22Rv1 (cell line): ENCODE results near the gene EVI5L.
A peak's percentile ranks its signal among the peaks of the same experiment; 100 is the strongest.

Experiments
- H3K27ac ChIP-seq: fragments of 450-650 bp; 2 replicates; pipeline ENCODE4 v1.5.1; 2017
- ZFX ChIP-seq: fragments of 450-650 bp; IDR thresholded peaks from 2 replicates; pipeline ENCODE4 v1.6.1; 2017; ENCODE audit warnings: antibody characterized with exemption, borderline replicate concordance
- TF ChIP-seq, protein P1 (sequence below): fragments of 450-650 bp; IDR thresholded peaks from 2 replicates; pipeline ENCODE4 v1.5.1; 2017; ENCODE audit warnings: mild to moderate bottlenecking

The EVI5L gene

DNA sequence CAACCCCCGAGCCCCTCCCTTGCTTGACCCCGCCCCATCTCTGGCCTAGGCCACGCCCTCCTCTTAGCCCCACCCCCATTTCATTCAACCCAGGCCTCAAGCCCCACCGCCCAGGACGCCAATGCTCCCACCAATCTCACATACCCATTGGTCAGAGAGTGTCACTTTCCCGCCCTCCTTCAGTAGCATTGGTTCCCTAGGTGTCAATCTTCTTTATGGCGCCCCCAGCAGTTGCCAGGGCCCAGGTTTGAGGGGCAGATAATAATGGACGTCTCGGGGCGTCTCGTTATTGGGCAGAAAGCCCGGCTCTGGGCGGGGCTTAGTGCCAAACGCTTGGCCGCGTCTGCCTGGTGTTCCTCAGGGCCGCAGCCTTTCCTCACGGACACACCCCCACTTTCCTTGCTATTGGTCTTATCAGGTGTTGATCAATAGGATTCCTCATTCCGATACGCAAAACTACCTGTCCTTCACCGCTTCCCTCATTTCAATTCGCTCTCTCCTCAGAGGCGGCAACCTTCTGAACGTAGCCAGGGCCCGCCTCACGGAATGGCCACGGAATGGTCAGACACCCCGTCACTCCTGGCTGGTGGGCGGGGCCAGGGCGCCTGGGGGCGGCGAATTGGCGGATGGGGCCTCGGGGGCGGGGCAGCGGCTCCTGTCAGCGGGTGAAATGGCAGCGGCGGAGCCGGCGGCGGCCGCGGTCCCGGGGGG is at the start of gene EVI5L:
Gene EVI5L (plus strand): TSS at position 658 of the 711 bp plus-strand sequence. CDS start 16,325 bp downstream, outside the sequence.
- peak within 1 kb of the TSS; percentile 37 for H3K27ac ChIP-seq
- TF ChIP-seq, protein P1, sequence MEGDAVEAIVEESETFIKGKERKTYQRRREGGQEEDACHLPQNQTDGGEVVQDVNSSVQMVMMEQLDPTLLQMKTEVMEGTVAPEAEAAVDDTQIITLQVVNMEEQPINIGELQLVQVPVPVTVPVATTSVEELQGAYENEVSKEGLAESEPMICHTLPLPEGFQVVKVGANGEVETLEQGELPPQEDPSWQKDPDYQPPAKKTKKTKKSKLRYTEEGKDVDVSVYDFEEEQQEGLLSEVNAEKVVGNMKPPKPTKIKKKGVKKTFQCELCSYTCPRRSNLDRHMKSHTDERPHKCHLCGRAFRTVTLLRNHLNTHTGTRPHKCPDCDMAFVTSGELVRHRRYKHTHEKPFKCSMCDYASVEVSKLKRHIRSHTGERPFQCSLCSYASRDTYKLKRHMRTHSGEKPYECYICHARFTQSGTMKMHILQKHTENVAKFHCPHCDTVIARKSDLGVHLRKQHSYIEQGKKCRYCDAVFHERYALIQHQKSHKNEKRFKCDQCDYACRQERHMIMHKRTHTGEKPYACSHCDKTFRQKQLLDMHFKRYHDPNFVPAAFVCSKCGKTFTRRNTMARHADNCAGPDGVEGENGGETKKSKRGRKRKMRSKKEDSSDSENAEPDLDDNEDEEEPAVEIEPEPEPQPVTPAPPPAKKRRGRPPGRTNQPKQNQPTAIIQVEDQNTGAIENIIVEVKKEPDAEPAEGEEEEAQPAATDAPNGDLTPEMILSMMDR = no peak
- no peak for TF ChIP-seq ZFX

DNA sequence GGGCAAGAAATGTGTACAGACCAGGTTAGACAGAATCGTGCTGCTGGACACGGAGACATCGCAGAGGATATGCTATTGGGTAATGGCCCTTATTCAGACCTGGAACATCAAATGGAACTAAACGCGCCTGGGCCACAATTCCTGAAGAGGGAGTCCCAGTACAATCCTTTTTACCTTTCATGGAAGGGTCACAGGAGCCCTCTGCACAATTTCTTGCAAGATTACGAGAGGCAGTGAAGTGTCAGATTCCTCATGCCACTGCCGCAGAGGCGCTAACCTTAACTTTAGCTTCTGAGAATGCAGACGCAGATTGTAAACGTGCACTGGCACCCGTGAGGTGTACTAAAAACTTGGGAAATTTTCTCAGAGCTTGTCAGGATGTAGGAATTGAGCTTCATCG is 48.9 kb upstream of the EVI5L start:
- H3K27ac ChIP-seq = no peak overlapping the region
- TF ChIP-seq, protein P1 = no peak
- TF ChIP-seq ZFX = no peak

DNA sequence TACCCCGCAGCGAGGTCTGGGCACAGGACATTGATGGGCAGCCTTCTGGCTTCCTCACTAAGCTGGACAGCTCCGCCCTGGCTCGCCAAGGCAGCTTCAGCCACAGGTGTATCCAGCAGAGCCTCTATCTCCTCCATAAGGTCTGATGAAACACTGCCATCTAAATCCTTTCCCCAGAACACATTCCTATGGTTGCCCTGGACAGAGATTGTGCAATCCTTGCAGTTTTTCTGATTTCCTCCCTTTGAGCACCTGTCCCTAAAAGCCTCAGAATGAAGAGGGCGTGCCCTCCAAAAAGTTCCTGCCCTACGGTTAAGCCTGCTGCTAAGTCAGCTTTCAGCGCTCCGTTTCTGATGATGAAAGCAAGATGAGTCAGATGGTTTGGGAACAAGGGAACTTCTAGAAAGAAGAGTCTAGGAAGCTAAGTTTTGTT is 46.0 kb upstream of the EVI5L start:
- no peak for TF ChIP-seq ZFX
- TF ChIP-seq, protein P1 = no peak
- no peak overlapping the region for H3K27ac ChIP-seq

DNA sequence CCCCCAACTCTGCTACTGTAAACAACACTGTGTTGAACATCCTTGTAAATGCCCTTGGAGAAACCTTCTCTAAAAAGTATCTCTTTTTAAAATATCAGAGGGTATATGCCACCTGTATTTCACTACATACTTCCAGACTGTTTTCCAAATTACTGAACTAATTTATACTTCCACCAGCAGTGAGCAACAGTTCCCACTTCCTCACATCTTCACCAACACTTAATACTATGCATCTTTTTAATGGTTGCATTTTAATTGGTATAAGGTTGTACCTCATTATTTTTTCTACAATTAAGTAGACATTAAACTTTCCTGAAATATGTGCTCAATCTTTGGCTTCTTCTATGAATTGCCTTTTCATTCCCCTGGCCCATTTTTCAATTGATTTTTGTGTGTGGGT is 45.2 kb upstream of the EVI5L start:
- H3K27ac ChIP-seq = no peak overlapping the region
- TF ChIP-seq, protein P1 = no peak
- no peak for TF ChIP-seq ZFX

DNA sequence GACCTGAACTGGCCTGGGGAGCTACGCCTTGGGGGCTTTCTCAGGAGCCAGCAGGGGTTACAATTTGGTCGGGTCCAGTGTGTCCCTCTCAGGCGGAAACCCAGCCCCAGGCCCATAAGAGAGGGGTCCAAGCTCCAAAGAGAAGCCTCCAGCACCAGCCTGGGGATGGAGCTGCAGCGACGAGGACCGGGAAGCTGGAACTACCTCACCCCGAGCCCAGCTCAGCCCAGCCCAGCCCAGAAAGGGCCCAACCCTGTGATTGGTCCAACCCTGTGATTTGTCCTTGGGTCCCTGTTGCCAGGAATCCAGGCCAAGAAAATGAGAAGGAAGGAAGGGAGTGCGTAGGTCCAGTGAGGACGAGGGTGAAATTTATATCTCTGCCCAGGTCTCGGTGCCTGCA is 42.9 kb upstream of the EVI5L start:
- TF ChIP-seq, protein P1 = no peak
- no peak for TF ChIP-seq ZFX
- no peak overlapping the region for H3K27ac ChIP-seq

DNA sequence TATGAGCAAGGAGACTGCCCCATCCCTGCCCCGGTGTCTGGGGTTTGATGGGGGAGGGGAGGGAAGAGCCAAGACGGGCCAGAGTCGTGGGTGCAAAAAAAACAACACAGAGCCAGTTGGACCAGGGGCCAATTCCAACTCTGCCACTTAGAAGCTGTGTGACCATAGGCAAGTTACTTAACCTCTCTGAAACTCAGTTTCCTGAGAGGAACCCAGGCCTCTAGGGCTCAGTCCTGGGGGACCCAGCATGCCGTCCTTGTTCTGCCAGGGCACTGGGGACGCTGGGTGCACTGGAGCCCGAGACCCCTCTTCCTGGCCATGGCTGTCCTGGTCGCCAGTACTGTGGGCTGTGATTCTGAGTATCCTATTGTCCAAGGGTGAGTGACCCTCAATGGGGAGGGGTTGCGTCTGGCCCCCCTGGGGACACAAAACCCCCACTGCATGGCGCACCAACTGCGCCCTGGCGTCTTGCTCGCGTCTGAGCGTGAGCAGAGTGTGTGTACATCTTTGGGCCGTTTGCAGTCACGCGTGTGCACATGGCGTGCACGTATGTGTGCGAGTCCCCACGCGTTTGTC is 42.3 kb upstream of the EVI5L start:
- H3K27ac ChIP-seq = no peak overlapping the region
- no peak for TF ChIP-seq ZFX
- TF ChIP-seq, protein P1 = no peak
